Right lobe of liver (tissue), 6 donors: ENCODE data around the gene CSGALNACT2. TPM values are rescaled to one million over a fixed set of nuclear protein-coding genes. Genes with fewer than 3 reads are reported as not detected.

Experiments
- ATAC-seq, 4 donors: fragments of 200-7000 bp; cut with Tn5 transposase; one replicate each; pipeline ENCODE4 v1.9.1; 2020; ENCODE audit warnings: mild to moderate bottlenecking in 4 of 4, moderate library complexity in 4 of 4
- DNase-seq, 3 donors: peaks; one replicate each; pipeline ENCODE4 v3.0.0-alpha.2; 2020
- H3K27ac ChIP-seq, 3 donors: fragments of 200-600 bp; one replicate each; pipeline ENCODE4 v1.8.0; 2022
- H3K27me3 ChIP-seq, 2 donors: fragments of 200-600 bp; one replicate each; pipeline ENCODE4 v1.8.0; 2022
- H3K36me3 ChIP-seq, 4 donors: fragments of 200-600 bp; sonication (generic) in 1 of 4; one replicate each; pipeline versions ENCODE4 v1.5.1 to v1.8.0; 2017 to 2022; ENCODE audit warnings: control low read depth in 1 of 4
- H3K4me1 ChIP-seq, 4 donors: fragments of 200-600 bp; sonication (generic) in 1 of 4; one replicate each; pipeline versions ENCODE4 v1.5.1 to v1.8.0; 2017 to 2022; ENCODE audit warnings: control low read depth in 1 of 4
- H3K4me3 ChIP-seq, 3 donors: fragments of 200-600 bp; one replicate each; pipeline ENCODE4 v1.8.0; 2022
- H3K9me3 ChIP-seq, 4 donors: fragments of 200-600 bp; sonication (generic) in 1 of 4; one replicate each; pipeline versions ENCODE4 v1.5.1 to v1.8.0; 2017 to 2022; ENCODE audit warnings: control low read depth in 1 of 4
- CTCF ChIP-seq, 4 donors: fragments of 200-600 bp in 3 of 4; fragments of 450-650 bp in 1 of 4; IDR thresholded peaks; one replicate each; pipeline versions ENCODE4 v1.5.1 to v1.8.0; 2016 to 2022; ENCODE audit warnings: antibody characterized with exemption in 4 of 4, mild to moderate bottlenecking in 2 of 4
- POLR2A ChIP-seq: fragments of 450-650 bp; IDR thresholded peaks from one replicate; pipeline ENCODE4 v1.6.1; 2017; ENCODE audit warnings: antibody characterized with exemption, mild to moderate bottlenecking
- WGBS: methylation state at CpG from one replicate; pipeline ENCODE4 v1.1.6; 2018; ENCODE audit warnings: low coverage, low lambda C conversion rate; ENCODE audit not compliant: insufficient coverage; ENCODE audit errors: missing lambda C conversion rate; 5-methylcytosine and 5-hydroxymethylcytosine counted together
- intact Hi-C, 2 donors: fragments of 100-400 bp; cut with DNase I; formaldehyde crosslinking; loops; one replicate each; pipeline versions ENCODE4 v1.11.2 to v1.14.1; 2022
- total RNA-seq, 6 experiments: library from RNA; depleted of rRNA in 2 of 6; stranded (reverse); fragments of >200 nt in 2 of 6; fragmentation: NEBNext Ultra II Directional in 3 of 6; extraction: Animal tissue kit (Norgen Biotek cat#: 25700) in 3 of 6; gene quantifications; one replicate each; pipeline versions ENCODE4 v1.1.0 to v1.2.4, GENCODE V29; 2016 to 2023
- donor health status: DM: no; HTN: yes; CAD: no.
- donor health status: DM: no; HTN: no; CAD: no.
- donor health status: DM: no; HTN: no; CAD: no.
- donor health status: DM: no; HTN: yes; CAD: no.
- donor health status: DM: no; HTN: yes; CAD: no.

Gene CSGALNACT2
- total RNA-seq, 6 experiments from 2014 or later: 5.4 to 11.1 (median 8.3) TPM

DNA sequence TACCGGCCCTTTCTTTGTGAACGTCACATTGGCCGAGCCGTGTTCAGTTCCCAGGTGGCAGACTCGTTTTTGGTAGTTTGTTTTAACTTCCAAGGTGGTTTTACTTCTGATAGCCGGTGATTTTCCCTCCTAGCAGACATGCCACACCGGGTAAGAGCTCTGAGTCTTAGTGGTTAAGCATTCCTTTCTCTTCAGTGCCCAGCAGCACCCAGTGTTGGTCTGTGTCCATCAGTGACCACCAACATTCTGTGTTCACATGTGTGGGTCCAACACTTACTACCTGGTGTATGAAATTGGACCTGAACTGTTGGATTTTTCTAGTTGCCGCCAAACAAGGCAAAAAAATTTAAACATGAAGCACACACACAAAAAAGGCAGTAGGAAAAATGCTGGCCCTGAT lies 9.9 kb upstream of the CSGALNACT2 start:
- H3K27me3 ChIP-seq: no peaks in the 10 kb centered on the region
- H3K9me3 ChIP-seq: no peaks in the 10 kb centered on the region
- H3K4me1 ChIP-seq: no peaks in the 10 kb centered on the region
- intact Hi-C loops: no loop called here
- ATAC-seq (no peak), DNase-seq (peak in 1 of 3 donors; percentile 12)
- no peaks in the 10 kb centered on the region for H3K36me3 ChIP-seq
- H3K27ac ChIP-seq: no peak overlapping the region
- TF ChIP-seq POLR2A (no peak), CTCF (IDR thresholded peaks at IDR 0.05) (no peak)
- no peak overlapping the region for H3K4me3 ChIP-seq
- 64% methylated on average over 8 of the region's 8 CpGs for WGBS

DNA sequence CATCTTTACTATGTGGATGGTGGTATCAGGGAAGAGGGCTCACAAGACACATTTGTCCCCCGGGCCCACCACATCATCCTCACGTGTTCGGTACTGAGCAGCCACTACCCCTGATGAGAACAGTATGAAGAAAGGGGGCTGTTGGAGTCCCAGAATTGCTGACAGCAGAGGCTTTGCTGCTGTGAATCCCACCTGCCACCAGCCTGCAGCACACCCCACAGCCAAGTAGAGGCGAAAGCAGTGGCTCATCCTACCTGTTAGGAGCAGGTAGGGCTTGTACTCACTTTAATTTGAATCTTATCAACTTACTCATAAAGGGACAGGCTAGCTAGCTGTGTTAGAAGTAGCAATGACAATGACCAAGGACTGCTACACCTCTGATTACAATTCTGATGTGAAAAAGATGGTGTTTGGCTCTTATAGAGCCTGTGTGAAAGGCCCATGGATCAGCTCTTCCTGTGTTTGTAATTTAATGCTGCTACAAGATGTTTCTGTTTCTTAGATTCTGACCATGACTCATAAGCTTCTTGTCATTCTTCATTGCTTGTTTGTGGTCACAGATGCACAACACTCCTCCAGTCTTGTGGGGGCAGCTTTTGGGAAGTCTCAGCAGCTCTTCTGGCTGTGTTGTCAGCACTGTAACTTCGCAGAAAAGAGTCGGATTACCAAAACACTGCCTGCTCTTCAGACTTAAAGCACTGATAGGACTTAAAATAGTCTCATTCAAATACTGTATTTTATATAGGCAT lies 9.1 kb upstream of the CSGALNACT2 start:
- H3K4me3 ChIP-seq: no peak overlapping the region
- H3K36me3 ChIP-seq: no peaks in the 10 kb centered on the region
- TF ChIP-seq POLR2A (no peak), CTCF (IDR thresholded peaks at IDR 0.05) (no peak)
- 66% methylated on average over 6 of the region's 6 CpGs for WGBS
- H3K27ac ChIP-seq: no peak overlapping the region
- DNase-seq: peak in 1 of 3 donors; percentile 21
- intact Hi-C loops: no loop called here
- no peaks in the 10 kb centered on the region for H3K4me1 ChIP-seq
- no peaks in the 10 kb centered on the region for H3K9me3 ChIP-seq
- peak in 2 of 4 donors; percentile 30 to 59 for ATAC-seq
- H3K27me3 ChIP-seq: no peaks in the 10 kb centered on the region

GRCh38 chr10:43130770-43131171 lies 7.5 kb upstream of the CSGALNACT2 start:
- Histone ChIP-seq H3K27ac (no peak overlapping the region), H3K4me1 (no peaks in the 10 kb centered on the region), H3K36me3 (no peaks in the 10 kb centered on the region), H3K27me3 (no peaks in the 10 kb centered on the region), H3K4me3 (no peak overlapping the region), H3K9me3 (no peaks in the 10 kb centered on the region)
- DNase-seq (peak in 1 of 3 donors; percentile 40), ATAC-seq (no peak)
- 69% methylated on average over 4 of the region's 18 CpGs for WGBS
- intact Hi-C loops: no loop called here
- TF ChIP-seq CTCF (IDR thresholded peaks at IDR 0.05): no peak
- TF ChIP-seq POLR2A: no peak

GRCh38 chr10:43131256-43131655 lies 7.0 kb upstream of the CSGALNACT2 start:
- TF ChIP-seq CTCF (IDR thresholded peaks at IDR 0.05): no peak
- TF ChIP-seq POLR2A: no peak
- H3K36me3 ChIP-seq: no peaks in the 10 kb centered on the region
- H3K27me3 ChIP-seq: no peaks in the 10 kb centered on the region
- H3K4me1 ChIP-seq: no peaks in the 10 kb centered on the region
- intact Hi-C loops: no loop called here
- H3K9me3 ChIP-seq: no peaks in the 10 kb centered on the region
- no peak overlapping the region for H3K4me3 ChIP-seq
- no peak for ATAC-seq
- 82% methylated on average over 11 of the region's 11 CpGs for WGBS
- DNase-seq: peak in 1 of 3 donors; percentile 10
- no peak overlapping the region for H3K27ac ChIP-seq
